Thoracic aorta (tissue), 2 donors: Measurements from ENCODE around the gene CLASP1. TPM values are rescaled to one million over a fixed set of nuclear protein-coding genes. Genes with fewer than 3 reads are reported as not detected.

ENCODE experiments used
- ATAC-seq: fragments of 150-250 bp; one replicate; pipeline ENCODE4 v1.8.0; 2017; ENCODE audit warnings: low read depth; ENCODE audit not compliant: insufficient number of reproducible peaks, low FRiP score
- DNase-seq: peaks from one replicate; pipeline ENCODE4 v3.0.0-alpha.2; 2020; ENCODE audit warnings: low spot score
- H3K27ac ChIP-seq, 2 donors: fragments of 200-600 bp; sonication (generic); 1 replicate in 1 of 2; 2 replicates in 1 of 2; pipeline ENCODE4 v1.5.1; 2016; ENCODE audit warnings: mild to moderate bottlenecking in 2 of 2, moderate library complexity in 2 of 2
- H3K27me3 ChIP-seq: fragments of 200-600 bp; sonication (generic); replicated peaks from 2 replicates; pipeline ENCODE4 v1.6.0; 2016; ENCODE audit warnings: mild to moderate bottlenecking; ENCODE audit not compliant: insufficient read depth
- H3K36me3 ChIP-seq: fragments of 200-600 bp; sonication (generic); one replicate; pipeline ENCODE4 v1.5.1; 2016
- H3K4me1 ChIP-seq, 2 donors: fragments of 200-600 bp; sonication (generic); 1 replicate in 1 of 2; 2 replicates in 1 of 2; pipeline versions ENCODE4 v1.5.1 to v1.6.0; 2016; ENCODE audit warnings: low read depth in 2 of 2, mild to moderate bottlenecking in 1 of 2; ENCODE audit not compliant: control insufficient read depth in 1 of 2
- H3K4me3 ChIP-seq: fragments of 200-600 bp; sonication (generic); 2 replicates; pipeline ENCODE4 v1.5.1; 2016; ENCODE audit warnings: mild to moderate bottlenecking
- H3K9me3 ChIP-seq: fragments of 200-600 bp; sonication (generic); 2 replicates; pipeline ENCODE4 v1.5.1; 2016
- CTCF ChIP-seq: fragments of 200-600 bp; sonication (generic); IDR thresholded peaks from one replicate; pipeline ENCODE4 v1.5.1; 2019; ENCODE audit warnings: antibody characterized with exemption
- total RNA-seq, 2 donors: library from RNA; depleted of rRNA; stranded (reverse); fragments of >200 nt; gene quantifications; one replicate each; pipeline versions ENCODE4 v1.1.0 to v1.2.3, GENCODE V29; 2016

The CLASP1 gene
- total RNA-seq, 2 donors from 2014 or later: 69.7 to 113 TPM

- DNase-seq: peak; percentile 85
- H3K27me3 ChIP-seq: no peaks in the 10 kb centered on the region
- peaks cover 13 to 41% of the 10 kb centered on the region in 2 donors for H3K4me1 ChIP-seq
- H3K27ac ChIP-seq: peak overlapping the region; percentile 96 to 97
- TF ChIP-seq CTCF: no peak
- H3K36me3 ChIP-seq: no peaks in the 10 kb centered on the region
- peak; percentile 99 for ATAC-seq
- peak overlapping the region; percentile 99 for H3K4me3 ChIP-seq
- no peaks in the 10 kb centered on the region for H3K9me3 ChIP-seq
Observed at GRCh38 chr2:121649596-121650314, 493 bp upstream of the CLASP1 start.

- Histone ChIP-seq H3K36me3 (no peaks in the 10 kb centered on the region), H3K27me3 (no peaks in the 10 kb centered on the region), H3K27ac (peak overlapping the region; percentile 96 to 97), H3K9me3 (no peaks in the 10 kb centered on the region), H3K4me1 (peaks cover 13 to 41% of the 10 kb centered on the region in 2 donors), H3K4me3 (peak overlapping the region; percentile 99)
- no peak for TF ChIP-seq CTCF
- DNase-seq (no peak), ATAC-seq (no peak)
Observed at GRCh38 chr2:121648206-121649148, 785 bp downstream of the CLASP1 start.

- Histone ChIP-seq H3K4me3 (peak overlapping the region; percentile 99), H3K36me3 (no peaks in the 10 kb centered on the region), H3K4me1 (peaks cover 13 to 39% of the 10 kb centered on the region in 2 donors), H3K27ac (peak overlapping the region in 1 of 2 donors; percentile 96), H3K9me3 (no peaks in the 10 kb centered on the region), H3K27me3 (no peaks in the 10 kb centered on the region)
- TF ChIP-seq CTCF: no peak
- ATAC-seq: no peak
- DNase-seq: no peak
Observed at GRCh38 chr2:121647396-121647795, 1.9 kb downstream of the CLASP1 start.

GRCh38 chr2:121644715-121645114 is 4.5 kb downstream of the CLASP1 start:
- H3K27me3 ChIP-seq: no peaks in the 10 kb centered on the region
- no peak for TF ChIP-seq CTCF
- H3K36me3 ChIP-seq: no peaks in the 10 kb centered on the region
- ATAC-seq (no peak), DNase-seq (no peak)
- H3K9me3 ChIP-seq: no peaks in the 10 kb centered on the region
- peaks cover 13 to 21% of the 10 kb centered on the region in 2 donors for H3K4me1 ChIP-seq
- H3K4me3 ChIP-seq: no peak overlapping the region
- no peak overlapping the region for H3K27ac ChIP-seq

GRCh38 chr2:121643877-121644276 is 5.4 kb downstream of the CLASP1 start:
- Histone ChIP-seq H3K4me3 (no peak overlapping the region), H3K27ac (no peak overlapping the region), H3K27me3 (no peaks in the 10 kb centered on the region), H3K36me3 (no peaks in the 10 kb centered on the region), H3K9me3 (no peaks in the 10 kb centered on the region), H3K4me1 (peaks cover 13 to 21% of the 10 kb centered on the region in 2 donors)
- no peak for DNase-seq
- ATAC-seq: no peak
- no peak for TF ChIP-seq CTCF
